Prostate gland (tissue), 2 donors: ENCODE measurements around the gene DISP2. TPM values are rescaled to one million over a fixed set of nuclear protein-coding genes. Genes with fewer than 3 reads are reported as not detected.
A peak's percentile ranks its signal among the peaks of the same experiment; 100 is the strongest.

Experiments
- DNase-seq: peaks from one replicate; pipeline ENCODE4 v3.0.0-alpha.2; 2019; ENCODE audit warnings: low spot score
- H3K27ac ChIP-seq, 2 donors: fragments of 200-600 bp; sonication (generic); 2 replicates each; pipeline ENCODE4 v1.5.1; 2017 to 2019
- H3K27me3 ChIP-seq: fragments of 200-600 bp; sonication (generic); replicated peaks from 2 replicates; pipeline ENCODE4 v1.5.1; 2019; ENCODE audit not compliant: insufficient read depth
- H3K36me3 ChIP-seq, 2 donors: fragments of 200-600 bp; sonication (generic); 1 replicate in 1 of 2; 2 replicates in 1 of 2; pipeline versions ENCODE4 v1.5.1 to v1.8.1; 2017 to 2019
- H3K4me1 ChIP-seq: fragments of 200-600 bp; sonication (generic); replicated peaks from 2 replicates; pipeline ENCODE4 v1.5.1; 2019
- H3K4me3 ChIP-seq, 2 donors: fragments of 200-600 bp; sonication (generic); 2 replicates each; pipeline ENCODE4 v1.5.1; 2017 to 2019
- H3K9me3 ChIP-seq: fragments of 200-600 bp; sonication (generic); 2 replicates; pipeline ENCODE4 v1.5.1; 2017
- POLR2A ChIP-seq: fragments of 450-650 bp; IDR thresholded peaks from one replicate; pipeline ENCODE4 v1.6.1; 2016; ENCODE audit warnings: antibody characterized with exemption, mild to moderate bottlenecking
- POLR2AphosphoS5 ChIP-seq: sonication (generic); formaldehyde crosslinking; IDR thresholded peaks from one replicate; pipeline ENCODE4 v1.6.1; 2017; ENCODE audit warnings: antibody characterized with exemption
- WGBS: methylation state at CpG from one replicate; pipeline ENCODE4 v1.1.5; 2018; 5-methylcytosine and 5-hydroxymethylcytosine counted together
- intact Hi-C: fragments of 100-400 bp; cut with DNase I; formaldehyde crosslinking; loops from one replicate; pipeline ENCODE4 v1.14.2; 2022
- total RNA-seq, 2 donors: library from RNA; depleted of rRNA; stranded (reverse); fragments of >200 nt; gene quantifications; one replicate each; pipeline ENCODE4 v1.1.0, GENCODE V29; 2016
- TF ChIP-seq, protein P1 (sequence below), 4 experiments: fragments of 200-600 bp in 2 of 4; fragments of 450-650 bp in 2 of 4; sonication (generic) in 2 of 4; IDR thresholded peaks; 1 replicate in 3 of 4; 2 replicates in 1 of 4; pipeline ENCODE4 v1.5.1; 2016 to 2019; ENCODE audit warnings: antibody characterized with exemption in 4 of 4, mild to moderate bottlenecking in 2 of 4, moderate library complexity in 2 of 4

The DISP2 gene
- total RNA-seq, 2 donors from 2014 or later = 0.27 to 1.6 TPM

DNA sequence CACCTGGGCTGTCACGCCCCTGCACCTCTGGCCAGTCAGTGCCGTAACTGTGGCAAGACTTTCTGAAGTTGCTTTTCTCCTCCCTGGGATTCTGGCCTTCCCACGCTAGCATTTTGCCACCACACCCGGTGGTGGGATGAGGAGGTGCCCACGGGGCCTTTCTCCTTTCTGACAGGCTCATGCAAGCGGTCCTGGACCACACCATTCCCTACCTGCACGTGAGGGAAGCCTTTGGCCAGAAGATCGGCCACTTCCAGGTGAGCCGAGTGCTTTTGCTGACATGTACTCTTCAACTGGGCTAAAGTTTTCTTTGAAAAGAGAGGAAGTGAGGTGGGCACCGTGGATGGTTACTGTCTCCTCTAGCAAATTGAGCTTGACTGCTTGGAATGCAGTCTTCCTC is 57.2 kb downstream of the DISP2 start:
- H3K27me3 ChIP-seq = no peaks in the 10 kb centered on the region
- peaks cover 6 to 46% of the 10 kb centered on the region in 2 donors for H3K36me3 ChIP-seq
- TF ChIP-seq, protein P1, sequence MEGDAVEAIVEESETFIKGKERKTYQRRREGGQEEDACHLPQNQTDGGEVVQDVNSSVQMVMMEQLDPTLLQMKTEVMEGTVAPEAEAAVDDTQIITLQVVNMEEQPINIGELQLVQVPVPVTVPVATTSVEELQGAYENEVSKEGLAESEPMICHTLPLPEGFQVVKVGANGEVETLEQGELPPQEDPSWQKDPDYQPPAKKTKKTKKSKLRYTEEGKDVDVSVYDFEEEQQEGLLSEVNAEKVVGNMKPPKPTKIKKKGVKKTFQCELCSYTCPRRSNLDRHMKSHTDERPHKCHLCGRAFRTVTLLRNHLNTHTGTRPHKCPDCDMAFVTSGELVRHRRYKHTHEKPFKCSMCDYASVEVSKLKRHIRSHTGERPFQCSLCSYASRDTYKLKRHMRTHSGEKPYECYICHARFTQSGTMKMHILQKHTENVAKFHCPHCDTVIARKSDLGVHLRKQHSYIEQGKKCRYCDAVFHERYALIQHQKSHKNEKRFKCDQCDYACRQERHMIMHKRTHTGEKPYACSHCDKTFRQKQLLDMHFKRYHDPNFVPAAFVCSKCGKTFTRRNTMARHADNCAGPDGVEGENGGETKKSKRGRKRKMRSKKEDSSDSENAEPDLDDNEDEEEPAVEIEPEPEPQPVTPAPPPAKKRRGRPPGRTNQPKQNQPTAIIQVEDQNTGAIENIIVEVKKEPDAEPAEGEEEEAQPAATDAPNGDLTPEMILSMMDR (IDR thresholded peaks at IDR 0.05) = no peak
- TF ChIP-seq POLR2AphosphoS5 (no peak), POLR2A (no peak)
- no peaks in the 10 kb centered on the region for H3K9me3 ChIP-seq
- H3K4me3 ChIP-seq = no peak overlapping the region
- intact Hi-C loops = no loop called here
- no peak overlapping the region for H3K27ac ChIP-seq
- no peak for DNase-seq
- WGBS = 87% methylated on average over 10 of the region's 10 CpGs
- H3K4me1 ChIP-seq = peaks cover under 1% of the 10 kb centered on the region

DNA sequence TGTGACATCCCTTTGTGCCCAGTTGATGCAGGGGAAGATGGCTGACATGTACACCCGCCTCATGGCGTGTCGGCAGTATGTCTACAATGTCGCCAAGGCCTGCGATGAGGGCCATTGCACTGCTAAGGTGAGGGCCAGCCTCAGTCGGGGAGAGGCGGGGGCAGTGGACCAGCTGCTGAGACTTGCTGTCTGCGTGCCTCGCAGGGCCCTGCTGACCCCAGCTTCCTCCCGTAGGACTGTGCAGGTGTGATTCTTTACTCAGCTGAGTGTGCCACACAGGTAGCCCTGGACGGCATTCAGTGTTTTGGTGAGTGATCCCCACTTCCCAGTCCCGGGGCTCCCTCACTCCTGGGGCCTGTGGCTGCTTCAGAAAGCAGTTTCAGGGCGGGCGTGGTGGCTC is 58.0 kb downstream of the DISP2 start:
- WGBS = 92% methylated on average over 14 of the region's 14 CpGs
- intact Hi-C loops = no loop called here

DNA sequence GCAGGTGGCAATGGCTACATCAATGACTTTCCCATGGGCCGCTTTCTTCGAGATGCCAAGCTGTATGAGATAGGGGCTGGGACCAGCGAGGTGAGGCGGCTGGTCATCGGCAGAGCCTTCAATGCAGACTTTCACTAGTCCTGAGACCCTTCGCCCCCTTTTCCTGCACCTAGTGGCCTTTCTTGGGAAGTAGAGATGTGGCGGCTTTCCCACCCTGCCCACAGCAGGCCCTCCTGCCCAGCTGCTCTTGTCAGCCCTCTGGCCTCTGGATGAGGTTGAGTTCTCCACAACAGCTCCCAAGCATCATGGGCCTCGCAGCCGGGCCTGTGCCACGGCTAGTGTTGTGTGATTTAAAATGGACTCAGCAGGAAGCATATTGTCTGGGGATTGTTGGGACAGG is 60.1 kb downstream of the DISP2 start:
- intact Hi-C loops = no loop called here

More for the DNA sequence above, 58.0 kb downstream of the DISP2 start:
- Histone ChIP-seq H3K4me1 (peaks cover 8% of the 10 kb centered on the region), H3K4me3 (no peak overlapping the region), H3K9me3 (no peaks in the 10 kb centered on the region), H3K36me3 (peaks cover 6 to 38% of the 10 kb centered on the region in 2 donors), H3K27me3 (no peaks in the 10 kb centered on the region), H3K27ac (no peak overlapping the region)
- DNase-seq = no peak
- no peak for TF ChIP-seq POLR2AphosphoS5
- TF ChIP-seq POLR2A = no peak
- TF ChIP-seq, protein P1 (IDR thresholded peaks at IDR 0.05) = no peak

DNA sequence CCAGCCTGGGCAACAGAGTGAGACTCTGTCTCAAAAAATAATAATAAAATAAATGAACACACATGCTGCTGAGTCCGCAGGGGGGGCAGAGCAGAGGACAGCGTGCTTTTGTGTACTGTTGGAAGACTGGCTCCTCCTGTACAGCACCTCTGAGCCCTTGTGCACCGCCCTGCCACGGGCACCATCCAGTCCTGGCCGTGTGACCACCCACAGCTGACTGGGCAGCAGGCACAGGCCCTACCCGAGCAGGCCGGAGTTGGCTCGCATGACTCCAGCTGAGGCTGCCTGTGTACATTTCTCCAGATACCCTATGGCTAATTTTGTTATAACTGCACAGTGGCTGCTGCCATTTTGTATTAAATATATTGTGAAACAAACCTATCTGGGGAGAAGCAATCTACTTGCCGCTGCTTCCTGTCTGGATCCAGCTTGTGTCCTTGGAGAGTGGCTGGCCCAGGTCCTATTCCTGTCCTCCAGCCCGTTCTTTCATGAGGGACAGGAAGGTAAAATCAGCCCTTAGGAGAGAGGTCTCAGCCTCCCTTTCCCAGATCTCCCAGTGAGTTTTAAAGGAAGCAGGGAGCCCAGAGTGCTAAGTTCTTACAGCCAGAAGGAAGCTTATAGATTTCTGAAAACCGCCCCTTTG is 62.2 kb downstream of the DISP2 start:
- intact Hi-C loops = loop anchor here (10.0 kb wide), 1 partner anchor 375 kb away; no protein-coding TSS in a partner anchor
- no peaks in the 10 kb centered on the region for H3K9me3 ChIP-seq
- TF ChIP-seq, protein P1 (IDR thresholded peaks at IDR 0.05) = no peak
- TF ChIP-seq POLR2A (no peak), POLR2AphosphoS5 (no peak)
- H3K36me3 ChIP-seq = peaks cover 5 to 16% of the 10 kb centered on the region in 2 donors
- peak; percentile 56 for DNase-seq
- no peak overlapping the region for H3K4me3 ChIP-seq
- peak overlapping the region; percentile 73 to 77 for H3K27ac ChIP-seq
- H3K4me1 ChIP-seq = peaks cover 15% of the 10 kb centered on the region
- WGBS = 51% methylated on average over 11 of the region's 11 CpGs
- no peaks in the 10 kb centered on the region for H3K27me3 ChIP-seq

More for the DNA sequence above, 60.1 kb downstream of the DISP2 start:
- Histone ChIP-seq H3K27me3 (no peaks in the 10 kb centered on the region), H3K9me3 (no peaks in the 10 kb centered on the region), H3K36me3 (peaks cover 6 to 28% of the 10 kb centered on the region in 2 donors), H3K4me3 (no peak overlapping the region), H3K27ac (no peak overlapping the region), H3K4me1 (peaks cover 15% of the 10 kb centered on the region)
- 88% methylated on average over 8 of the region's 10 CpGs for WGBS
- TF ChIP-seq, protein P1 (IDR thresholded peaks at IDR 0.05) = no peak
- TF ChIP-seq POLR2AphosphoS5 (no peak), POLR2A (no peak)
- no peak for DNase-seq

DNA sequence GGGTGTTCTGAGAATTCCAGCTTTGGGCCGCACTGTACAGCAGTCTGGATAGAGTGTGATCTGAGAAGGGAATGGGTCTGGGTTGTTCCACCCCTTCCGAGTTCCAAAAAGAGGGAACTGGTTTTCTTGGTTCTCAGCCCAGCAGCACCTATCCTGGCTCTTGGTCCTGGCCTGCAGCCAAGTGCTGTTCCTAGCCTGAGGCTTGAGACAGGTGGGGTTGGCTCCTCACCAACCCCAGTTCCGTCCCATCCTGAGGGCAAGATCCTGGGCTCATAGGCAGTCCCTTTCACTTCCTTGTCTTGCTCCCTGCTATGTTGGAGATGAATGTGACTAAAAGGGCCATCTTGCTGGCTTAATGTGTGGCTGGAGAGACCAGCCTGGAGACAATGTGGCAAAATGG is 62.8 kb downstream of the DISP2 start:
- H3K27me3 ChIP-seq = no peaks in the 10 kb centered on the region
- peak overlapping the region; percentile 73 to 77 for H3K27ac ChIP-seq
- TF ChIP-seq, protein P1 (IDR thresholded peaks at IDR 0.05) = no peak
- TF ChIP-seq POLR2A = no peak
- TF ChIP-seq POLR2AphosphoS5 = peak; percentile 83
- DNase-seq = peak; percentile 88
- no peak overlapping the region for H3K4me3 ChIP-seq
- 26% methylated on average over 3 of the region's 3 CpGs for WGBS
- peaks cover 15% of the 10 kb centered on the region for H3K4me1 ChIP-seq
- intact Hi-C loops = loop anchor here (10.0 kb wide), 1 partner anchor 376 kb away; no protein-coding TSS in a partner anchor
- H3K9me3 ChIP-seq = no peaks in the 10 kb centered on the region
- H3K36me3 ChIP-seq = peaks cover under 1 to 10% of the 10 kb centered on the region in 2 donors
